HG03571 (cell line): ENCODE data around the gene DDC.
"Not testable (repeated sequence)": the region's sequence is repeated elsewhere in the genome, so short reads cannot be mapped to it uniquely, and the experiment has no call there.

Experiments
- ATAC-seq: cut with Tn5 transposase; IDR thresholded peaks from one replicate; pipeline ENCODE4 v1.9.1; 2021; ENCODE audit not compliant: unreplicated experiment

Gene DDC

DNA sequence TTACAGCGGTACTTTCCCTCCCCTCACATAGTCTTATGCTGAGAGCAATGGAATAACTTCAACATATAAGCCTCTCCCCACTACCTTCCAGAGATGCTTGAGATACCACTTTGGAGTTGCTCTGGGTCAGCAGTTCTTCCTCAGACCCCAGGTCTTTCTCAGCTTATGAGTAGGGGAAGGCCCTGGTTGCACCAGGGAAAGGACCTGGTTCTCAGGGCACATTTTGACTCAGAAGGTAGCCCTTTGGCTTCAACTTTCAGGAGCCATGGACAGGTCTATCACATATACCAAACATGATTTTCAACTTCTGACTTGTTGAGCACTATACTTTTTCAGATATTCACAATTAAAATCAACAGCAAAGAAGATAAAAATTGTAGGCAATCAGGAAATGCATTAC is 103.5 kb downstream of the DDC start:
- no peak for ATAC-seq

DNA sequence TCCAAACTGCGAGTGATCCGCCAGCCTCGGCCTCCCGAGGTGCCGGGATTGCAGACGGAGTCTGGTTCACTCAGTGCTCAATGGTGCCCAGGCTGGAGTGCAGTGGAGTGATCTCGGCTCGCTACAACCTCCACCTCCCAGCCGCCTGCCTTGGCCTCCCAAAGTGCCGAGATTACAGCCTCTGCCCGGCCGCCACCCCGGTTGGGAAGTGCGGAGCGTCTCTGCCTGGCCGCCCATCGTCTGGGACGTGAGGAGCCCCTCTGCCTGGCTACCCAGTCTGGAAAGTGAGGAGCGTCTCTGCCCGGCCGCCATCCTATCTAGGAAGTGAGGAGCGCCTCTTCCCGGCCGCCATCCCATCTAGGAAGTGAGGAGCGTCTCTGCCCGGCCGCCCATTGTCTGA is 106.0 kb downstream of the DDC start:
- ATAC-seq = not testable (repeated sequence)

DNA sequence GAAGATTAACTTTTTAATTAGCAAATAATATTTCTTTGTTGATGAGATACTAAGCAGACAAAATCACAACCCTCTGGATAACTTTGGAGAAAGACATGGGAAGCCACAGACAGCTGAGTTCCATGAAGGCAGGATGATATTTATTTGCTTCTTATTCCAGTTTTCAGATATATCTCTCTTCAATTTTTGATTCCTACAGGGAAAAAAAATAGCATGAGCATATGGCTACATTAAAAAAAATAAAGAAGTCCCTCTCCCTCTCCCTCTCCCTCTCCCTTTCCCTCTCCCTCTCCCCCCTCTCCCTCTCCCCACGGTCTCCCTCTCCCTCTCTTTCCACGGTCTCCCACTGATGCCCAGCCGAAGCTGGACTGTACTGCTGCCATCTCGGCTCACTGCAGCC is 106.6 kb downstream of the DDC start:
- not testable (repeated sequence) for ATAC-seq

DNA sequence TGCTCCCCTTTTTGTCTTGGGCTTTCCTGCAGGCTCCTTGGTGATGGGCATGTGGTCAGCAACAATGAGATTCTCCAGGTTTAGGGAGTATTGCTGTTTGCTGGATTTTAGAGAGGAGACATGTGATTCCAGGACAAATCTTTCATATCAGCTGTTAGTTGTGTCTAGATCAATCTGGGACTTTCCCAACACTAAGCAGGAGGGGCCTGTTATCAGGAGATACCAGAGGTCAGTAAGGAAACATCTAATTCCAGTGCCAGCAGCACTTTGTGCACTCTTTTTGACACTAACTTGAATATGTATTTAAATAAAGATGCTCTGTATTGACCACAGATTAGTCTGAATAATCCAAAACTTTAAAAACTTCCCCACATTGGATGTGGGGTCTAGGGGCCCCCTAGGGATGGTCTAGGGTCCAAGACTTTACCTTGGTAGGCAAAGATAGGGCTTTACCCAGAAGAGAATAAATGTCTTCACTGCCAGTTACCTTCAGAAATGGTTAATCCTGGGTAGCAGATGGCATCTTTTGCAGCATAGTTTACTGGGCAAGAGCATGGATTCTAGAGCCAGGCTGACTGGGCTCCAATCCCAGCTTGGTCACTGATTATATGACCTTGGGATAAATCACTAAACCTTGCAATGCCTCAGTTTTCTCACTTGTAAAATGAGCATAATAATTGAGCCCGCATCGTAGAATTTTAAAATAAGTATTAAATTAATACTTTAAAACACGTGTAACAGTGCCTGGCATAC is 108.7 kb downstream of the DDC start:
- no peak for ATAC-seq

DNA sequence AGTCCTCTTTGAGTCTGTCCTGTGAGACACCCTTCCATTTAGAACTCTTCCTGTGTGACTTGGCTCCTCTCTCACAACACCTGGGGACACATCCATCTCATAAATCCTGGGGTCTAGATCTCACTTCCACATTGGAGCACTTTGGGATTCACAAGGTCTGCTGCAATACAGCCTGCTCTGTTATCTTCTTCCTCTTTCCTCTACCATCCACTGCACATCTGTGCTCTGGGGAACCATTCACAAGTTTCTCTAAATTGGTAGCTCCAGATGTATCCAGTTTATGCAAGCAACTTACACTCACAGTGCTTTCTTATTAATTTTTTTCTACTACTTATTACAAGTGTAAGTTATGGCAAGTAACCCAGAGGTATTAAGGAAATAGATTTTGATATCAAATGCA is 109.5 kb downstream of the DDC start:
- no peak for ATAC-seq

DNA sequence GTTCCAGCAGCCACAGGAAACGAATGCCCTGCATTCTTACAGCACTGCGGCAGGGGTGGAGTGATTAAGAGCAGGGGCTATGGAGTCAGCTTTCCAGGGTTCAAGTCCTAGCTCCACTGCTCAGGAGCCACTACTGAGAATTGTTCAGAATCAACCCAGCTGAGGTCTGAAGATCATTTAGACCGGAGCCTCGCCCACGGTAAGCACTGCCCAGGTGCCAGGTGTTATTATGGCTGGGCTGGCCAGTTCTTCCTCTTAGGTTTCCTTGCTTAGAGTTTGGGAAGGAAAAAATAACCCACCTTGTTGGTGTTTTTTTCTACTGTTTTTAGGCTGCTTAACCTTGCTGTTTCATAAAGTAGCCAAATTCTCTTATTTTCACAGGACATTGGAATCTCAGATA is 110.2 kb downstream of the DDC start:
- ATAC-seq = no peak

DNA sequence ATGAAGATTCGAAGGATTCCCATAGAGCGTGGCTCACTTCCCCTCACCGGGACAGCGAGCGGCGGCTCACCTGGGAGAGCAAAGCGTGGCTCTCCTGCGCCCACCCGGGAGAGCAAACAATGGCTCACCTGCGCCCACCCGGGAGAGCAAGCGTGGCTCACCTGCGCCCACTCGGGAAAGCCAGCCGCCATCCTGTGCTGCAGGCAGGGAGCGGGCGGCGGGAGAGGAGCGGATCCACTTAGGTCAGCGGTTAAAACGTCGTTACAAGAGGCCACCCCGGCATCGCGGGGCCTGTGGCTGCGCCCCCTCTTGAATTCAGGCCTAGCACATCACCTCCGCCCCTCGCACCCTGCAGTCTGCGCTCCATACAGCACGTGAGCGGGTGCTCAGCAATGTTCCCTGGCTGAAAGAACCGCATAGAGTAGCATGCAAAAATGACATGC is 114.6 kb downstream of the DDC start:
- ATAC-seq = peak; percentile 20

DNA sequence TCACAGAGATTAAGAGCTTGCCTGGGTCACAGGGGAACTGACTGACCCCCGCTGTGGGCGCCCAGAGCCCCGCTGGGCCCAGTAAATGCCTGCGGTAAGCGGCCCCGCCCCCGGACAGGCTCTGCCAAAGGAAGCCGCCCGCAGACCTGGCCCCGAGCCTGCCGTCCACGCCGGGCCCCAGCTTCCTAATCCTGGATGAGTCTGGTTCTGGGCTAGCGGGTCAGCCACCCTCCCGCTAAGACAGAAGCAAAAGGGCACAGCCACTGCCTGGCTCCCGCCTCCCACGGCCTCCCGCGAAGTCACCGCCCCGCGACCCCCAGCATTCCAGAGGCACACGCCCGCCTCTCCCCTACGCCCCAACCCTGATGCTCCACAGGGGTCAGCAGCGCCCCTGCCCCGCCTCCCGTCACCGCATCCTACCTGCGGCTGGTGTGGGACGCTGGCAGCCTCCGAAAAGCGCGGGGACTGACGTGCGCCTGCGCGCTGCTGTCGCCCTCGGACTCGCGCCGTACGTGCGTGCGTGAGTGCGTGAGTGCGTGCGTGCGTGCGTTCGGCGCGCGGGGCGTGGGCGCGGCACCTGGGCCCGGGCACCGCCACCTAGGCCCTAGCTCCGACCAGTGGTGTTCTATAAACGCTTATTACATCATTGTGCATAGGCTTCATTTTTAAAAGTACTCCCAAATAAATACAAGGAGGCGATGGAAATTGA is 115.2 kb downstream of the DDC start, which contains the start of gene FIGNL1:
Gene FIGNL1, minus strand, starts transcription at position 470 of the 709 bp plus-strand sequence. CDS start 3,063 bp downstream, outside the sequence.
- peak; percentile 81 for ATAC-seq

DNA sequence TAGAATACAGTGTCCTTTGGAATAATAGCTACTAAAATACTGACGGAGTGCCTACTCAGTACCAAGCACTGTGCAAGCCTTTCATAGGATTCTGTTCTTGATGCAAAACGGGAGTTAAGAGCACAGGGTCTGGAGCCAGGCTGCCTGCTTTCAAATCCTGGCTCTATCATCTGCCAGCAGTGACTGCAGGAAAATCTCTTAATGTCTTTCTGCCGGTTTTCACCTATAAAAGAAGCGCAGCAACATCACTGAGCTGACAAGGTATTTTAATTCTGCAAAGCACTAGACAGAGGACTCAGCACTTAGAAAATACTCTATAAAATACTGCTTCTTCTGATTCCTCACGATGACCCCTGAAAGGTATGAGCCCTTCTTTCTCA is 115.7 kb downstream of the DDC start:
- no peak for ATAC-seq

DNA sequence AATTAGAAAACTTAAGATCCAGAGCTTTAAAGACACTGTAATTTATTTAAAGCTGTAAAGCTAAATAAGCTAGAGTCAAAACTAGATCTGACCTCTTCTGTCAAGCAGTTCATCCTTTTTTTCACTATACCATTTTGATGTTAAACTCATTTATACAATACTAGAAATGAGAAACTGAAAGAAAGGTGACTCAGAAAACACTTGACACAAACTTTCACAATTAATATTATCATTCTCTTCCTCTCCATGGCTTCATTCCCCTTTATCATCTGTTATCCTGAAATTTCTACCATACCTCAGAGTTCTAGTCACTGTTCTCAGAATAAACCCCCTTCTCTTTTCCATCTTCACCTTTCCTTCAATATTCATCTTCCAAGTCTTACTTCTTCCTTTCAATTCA is 116.4 kb downstream of the DDC start:
- no peak for ATAC-seq

DNA sequence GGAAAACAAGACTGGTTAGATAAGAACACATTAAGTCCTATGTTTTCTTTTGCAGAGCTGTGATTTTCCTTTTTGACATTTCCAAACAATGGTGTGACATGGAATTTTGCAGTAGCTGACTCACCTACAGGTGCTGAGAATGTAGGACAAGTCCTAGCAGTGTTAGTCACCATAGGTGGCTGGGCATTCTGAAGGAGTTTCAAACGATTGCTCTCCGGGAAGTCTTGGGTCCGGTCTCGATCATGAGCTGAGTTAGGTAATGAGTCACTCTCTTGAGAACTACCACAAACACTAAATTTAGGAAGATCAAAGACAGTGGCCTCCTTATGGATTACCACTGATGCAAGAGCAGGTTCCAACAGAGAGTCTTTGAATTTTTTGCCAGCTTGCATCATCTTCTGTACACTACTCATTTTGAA is 118.7 kb downstream of the DDC start:
- no peak for ATAC-seq

DNA sequence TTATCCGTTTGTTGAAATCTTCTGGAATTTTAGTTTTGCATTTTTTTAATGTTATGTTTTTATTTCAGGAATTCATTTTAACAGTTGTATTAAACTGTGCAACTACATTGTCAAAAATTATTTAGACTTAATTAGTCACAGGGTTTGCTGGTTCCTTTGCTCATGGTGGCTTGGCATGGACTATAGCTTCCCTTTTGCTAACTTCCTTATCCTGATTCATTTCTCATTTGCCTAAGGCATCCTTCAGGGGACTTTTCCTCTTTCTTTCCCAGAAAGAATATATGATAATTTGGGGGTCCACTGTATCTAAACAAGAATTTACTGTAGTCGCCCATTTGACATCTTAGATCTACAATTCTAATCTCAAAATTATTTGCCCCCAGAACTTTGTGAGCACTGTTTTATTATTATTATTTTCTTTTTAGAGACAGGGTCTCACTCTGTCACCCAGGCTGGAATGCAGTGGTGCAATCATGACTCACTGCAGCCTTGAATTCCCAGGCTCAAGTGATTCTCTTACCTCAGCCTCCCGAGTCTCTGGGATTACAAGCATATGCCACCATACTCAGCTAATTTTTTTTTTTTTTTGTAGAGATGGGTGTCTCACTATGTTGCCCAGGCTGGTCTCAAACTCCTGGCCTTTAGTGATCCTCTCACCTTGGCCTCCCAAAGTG is 128.9 kb downstream of the DDC start:
- ATAC-seq = no peak

DNA sequence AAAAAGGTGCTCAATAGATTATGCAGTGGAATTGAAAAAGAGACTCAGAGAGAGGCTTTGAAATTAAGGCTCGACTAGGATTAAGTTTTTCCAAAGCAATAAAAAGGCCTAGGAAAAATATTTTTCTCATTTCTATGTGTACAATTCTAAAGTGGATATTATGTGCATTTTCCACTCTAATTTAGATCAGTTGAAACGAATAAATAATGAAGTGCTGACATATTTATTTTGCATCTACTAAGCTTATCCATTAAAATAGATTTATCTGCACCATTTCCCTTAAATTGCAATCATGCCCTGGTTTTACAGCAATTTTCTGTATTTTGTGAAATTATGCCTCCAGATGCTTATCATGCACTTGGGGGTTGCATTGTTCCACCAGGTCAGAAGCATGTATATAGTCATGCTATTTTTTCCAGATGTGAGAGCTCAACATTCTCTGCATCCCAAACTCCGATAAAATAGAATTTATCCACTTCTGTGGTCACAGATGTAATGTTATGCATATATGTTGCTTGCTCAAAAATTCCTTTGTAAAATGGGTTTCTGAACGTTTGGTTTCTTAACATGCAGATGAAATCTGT is 133.4 kb downstream of the DDC start:
- no peak for ATAC-seq

DNA sequence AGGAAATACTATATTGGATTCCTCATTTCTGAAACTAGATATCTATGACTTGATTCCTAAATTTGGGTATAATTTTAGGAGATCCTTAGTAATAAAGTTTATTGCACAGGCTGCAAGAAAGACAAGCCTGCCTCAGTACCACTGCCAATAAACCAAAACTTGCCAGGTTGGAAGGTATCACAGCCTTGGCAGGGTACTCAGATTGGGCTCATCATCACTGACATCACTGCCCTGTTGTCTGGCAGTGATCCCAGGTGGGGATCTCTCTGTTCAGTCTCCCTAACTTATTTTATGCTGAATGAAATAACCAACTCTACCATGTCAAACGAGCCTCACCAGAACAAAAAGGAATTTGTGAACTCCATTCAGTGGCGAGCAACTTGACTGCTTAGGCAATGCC is 133.9 kb downstream of the DDC start:
- ATAC-seq = no peak

DNA sequence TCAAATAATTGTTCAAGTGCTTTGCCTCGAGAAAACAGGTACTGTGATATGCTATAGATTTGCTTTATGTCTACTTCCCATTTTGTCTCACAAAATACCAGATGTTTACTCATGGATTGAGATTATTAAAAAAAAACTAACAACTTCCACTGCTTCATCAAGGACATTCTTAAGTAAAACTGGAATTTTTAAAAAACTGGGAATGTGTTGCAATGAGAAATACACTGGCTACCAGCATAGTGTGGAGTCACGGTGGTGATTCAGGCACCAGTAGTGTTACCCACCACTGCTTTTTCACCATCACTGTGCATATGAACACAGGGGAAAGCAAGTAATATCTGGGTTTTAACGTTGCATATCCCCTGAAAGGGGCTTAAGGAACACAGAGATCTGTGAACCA is 136.3 kb downstream of the DDC start:
- ATAC-seq = no peak

DNA sequence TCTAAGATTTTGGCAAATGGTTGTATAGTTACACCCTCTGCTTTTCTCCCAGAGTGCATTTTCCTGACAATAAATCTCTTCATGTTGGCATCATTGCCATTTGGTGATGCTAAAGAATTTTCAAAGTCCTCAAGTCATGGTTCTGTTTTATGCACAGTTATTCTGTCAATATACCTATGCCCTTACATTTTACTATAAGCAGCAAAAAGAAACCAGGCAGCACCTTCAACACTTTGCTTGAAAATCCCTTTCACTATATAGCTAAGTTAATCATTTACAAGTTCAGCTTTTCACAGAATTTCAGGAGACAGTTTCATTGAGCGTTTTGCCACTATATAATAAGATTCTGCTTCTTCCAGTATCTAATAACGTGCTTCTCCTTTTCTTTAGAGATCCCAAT is 137.7 kb downstream of the DDC start:
- no peak for ATAC-seq

DNA sequence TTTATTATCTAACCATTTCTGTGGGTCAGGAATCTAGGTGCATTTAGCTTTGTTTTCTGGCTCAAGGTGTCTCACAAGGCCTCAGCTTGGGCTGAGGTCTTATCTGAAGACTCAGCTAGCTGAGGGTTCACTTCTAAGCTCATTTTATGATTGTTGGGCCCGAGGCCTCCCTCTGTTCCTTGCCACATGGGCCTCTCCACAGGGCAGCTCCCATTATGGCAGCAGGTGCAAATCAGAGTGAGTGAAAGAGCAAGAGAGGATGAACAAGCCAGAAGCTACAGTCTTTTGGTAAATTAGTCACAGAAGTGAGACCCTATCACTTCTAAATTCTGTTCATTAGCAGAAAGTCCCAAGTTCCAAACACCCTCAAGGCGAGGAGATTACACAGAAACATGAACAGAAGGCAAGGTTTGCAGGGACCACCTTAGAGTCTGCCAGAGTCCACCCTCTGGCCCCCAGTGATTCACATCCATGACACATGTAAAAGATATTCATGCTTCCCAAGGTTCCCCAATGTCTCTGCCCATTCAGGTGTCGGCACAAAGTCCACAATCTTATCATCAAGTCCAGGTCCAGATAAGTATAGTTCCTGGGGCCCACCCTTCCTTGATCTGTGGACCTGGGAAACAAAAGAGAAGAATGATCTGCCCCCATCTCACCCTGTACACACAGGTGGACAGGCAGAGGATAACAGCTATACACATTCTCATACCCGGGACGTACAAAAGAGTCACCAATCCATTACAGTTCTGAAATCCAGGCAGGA is 138.7 kb downstream of the DDC start:
- no peak for ATAC-seq

DNA sequence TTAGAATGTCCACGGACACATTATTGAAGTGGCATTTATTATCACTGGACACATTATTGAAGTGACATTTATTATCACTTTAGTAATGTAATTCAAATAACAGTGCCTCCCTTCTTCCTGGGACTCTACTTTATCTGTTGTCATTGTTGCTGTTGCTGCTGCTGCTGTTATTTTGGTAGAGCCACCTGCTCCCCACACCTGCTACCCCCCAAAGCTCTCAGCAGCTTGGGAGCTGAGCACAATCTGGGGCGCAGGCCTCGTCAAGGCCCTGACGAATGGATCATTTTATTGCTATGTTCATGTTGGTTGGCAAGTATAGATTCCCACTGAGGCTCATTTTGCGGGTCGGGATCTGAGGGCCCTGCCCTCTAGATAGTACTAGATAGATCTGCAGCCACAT is 139.9 kb downstream of the DDC start:
- ATAC-seq = no peak

DNA sequence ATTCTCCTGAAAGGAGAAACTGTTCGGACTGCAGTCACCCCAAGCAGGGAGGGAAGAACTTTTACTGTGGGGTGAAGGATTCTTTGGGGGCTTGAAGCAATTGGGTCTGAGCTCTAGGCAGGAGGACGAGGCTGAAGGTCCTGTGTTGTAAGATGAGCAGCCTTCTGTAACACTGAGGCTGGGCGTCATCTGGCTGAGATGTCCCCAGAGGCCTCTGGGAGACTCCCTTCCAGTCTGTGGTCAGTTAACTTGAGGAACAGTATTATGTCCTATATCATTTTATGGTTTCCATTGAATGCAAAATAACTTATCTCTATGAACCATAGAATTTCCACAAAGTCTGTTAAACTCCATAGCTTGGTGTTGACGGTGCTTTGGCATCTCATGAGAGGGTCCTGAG is 141.3 kb downstream of the DDC start:
- no peak for ATAC-seq

DNA sequence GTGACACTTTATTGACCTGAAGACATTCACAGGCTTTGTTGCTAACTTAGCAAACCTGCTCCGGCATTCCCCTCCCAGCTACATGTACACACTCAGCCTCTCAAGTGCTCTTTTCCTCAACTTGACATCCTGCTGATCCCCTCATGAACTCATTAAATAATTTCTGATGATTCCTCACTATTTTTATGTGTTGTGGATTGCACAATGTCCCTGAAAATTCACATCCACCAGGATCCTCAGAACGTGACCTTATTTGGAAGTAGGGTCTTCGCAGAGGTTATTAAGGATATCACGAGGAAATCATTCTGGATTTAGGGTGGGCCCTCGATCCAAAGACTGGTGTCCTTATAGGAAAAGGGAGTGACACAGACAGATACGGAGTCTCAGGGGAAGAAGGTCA is 142.3 kb downstream of the DDC start:
- no peak for ATAC-seq

DNA sequence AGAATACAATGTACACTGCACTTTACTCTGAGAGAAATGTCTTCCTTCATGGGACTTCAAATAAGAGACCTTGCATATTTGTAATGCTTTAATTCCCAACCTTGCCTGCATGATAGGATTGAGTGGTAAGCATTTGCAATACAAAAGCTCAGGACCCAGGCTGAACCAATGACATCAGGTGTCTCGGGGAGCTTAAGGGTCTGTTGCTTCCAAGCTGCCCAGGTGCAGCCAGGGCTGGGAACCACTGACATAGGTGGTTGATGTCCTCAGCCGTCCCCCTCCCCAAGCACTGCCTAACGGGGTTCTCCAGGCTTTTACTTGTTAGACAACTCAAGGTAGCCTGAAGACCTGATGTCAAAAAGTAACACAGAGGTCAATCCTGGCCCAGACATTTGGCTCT is 144.2 kb downstream of the DDC start:
- no peak for ATAC-seq
